ENCODE measurements around the gene CLRN1. TPM values are rescaled to one million over a fixed set of nuclear protein-coding genes. Genes with fewer than 3 reads are reported as not detected.

Gene CLRN1
- total and polyA plus RNA-seq, 2 experiments from 2014 or later = not detected

GRCh38 chr3:151003029-151003767 lies 30.7 kb upstream of the CLRN1 start:
- TF ChIP-seq CTCF (IDR thresholded peaks at IDR 0.05; ENCODE audit: low read depth, low read length) = no peak
- no peak overlapping the region for H3K4me3 ChIP-seq

GRCh38 chr3:151002003-151002981 lies 29.8 kb upstream of the CLRN1 start:
- Histone ChIP-seq H3K4me1 (ENCODE audit: low read depth) (no peaks in the 10 kb centered on the region), H3K27ac (no peak overlapping the region), H3K27me3 (no peaks in the 10 kb centered on the region), H3K36me3 (no peaks in the 10 kb centered on the region), H3K4me3 (no peak overlapping the region), H3K9me3 (ENCODE audit: low read depth) (no peaks in the 10 kb centered on the region)
- DNase-seq (ENCODE audit: low read depth in 1 of 2, low spot score in 1 of 2) = no peak
- no peak for TF ChIP-seq CTCF (IDR thresholded peaks at IDR 0.05; ENCODE audit: low read depth, low read length)

More at GRCh38 chr3:151003029-151003767, 30.7 kb upstream of the CLRN1 start:
- H3K27ac ChIP-seq = no peak overlapping the region
- no peak for DNase-seq (ENCODE audit: low read depth in 1 of 2, low spot score in 1 of 2)
- no peaks in the 10 kb centered on the region for H3K27me3 ChIP-seq
- no peaks in the 10 kb centered on the region for H3K4me1 ChIP-seq (ENCODE audit: low read depth)
- no peaks in the 10 kb centered on the region for H3K9me3 ChIP-seq (ENCODE audit: low read depth)
- H3K36me3 ChIP-seq = no peaks in the 10 kb centered on the region

GRCh38 chr3:150998996-150999395 lies 26.5 kb upstream of the CLRN1 start:
- Histone ChIP-seq H3K9me3 (ENCODE audit: low read depth) (no peaks in the 10 kb centered on the region), H3K4me1 (ENCODE audit: low read depth) (no peaks in the 10 kb centered on the region), H3K27ac (no peak overlapping the region), H3K36me3 (no peaks in the 10 kb centered on the region), H3K4me3 (no peak overlapping the region), H3K27me3 (no peaks in the 10 kb centered on the region)
- no peak for DNase-seq (ENCODE audit: low read depth in 1 of 2, low spot score in 1 of 2)
- no peak for TF ChIP-seq CTCF (IDR thresholded peaks at IDR 0.05; ENCODE audit: low read depth, low read length)

- no peaks in the 10 kb centered on the region for H3K4me1 ChIP-seq (ENCODE audit: low read depth)
- no peak for TF ChIP-seq CTCF (IDR thresholded peaks at IDR 0.05; ENCODE audit: low read depth, low read length)
- no peak for DNase-seq (ENCODE audit: low read depth in 1 of 2, low spot score in 1 of 2)
- H3K9me3 ChIP-seq (ENCODE audit: low read depth) = no peaks in the 10 kb centered on the region
- no peaks in the 10 kb centered on the region for H3K27me3 ChIP-seq
- H3K27ac ChIP-seq = no peak overlapping the region
- H3K4me3 ChIP-seq = no peak overlapping the region
- H3K36me3 ChIP-seq = no peaks in the 10 kb centered on the region
Measured at GRCh38 chr3:150996731-150997130, 24.2 kb upstream of the CLRN1 start.

GRCh38 chr3:150995510-150995909 lies 23.0 kb upstream of the CLRN1 start:
- no peak for TF ChIP-seq CTCF (IDR thresholded peaks at IDR 0.05; ENCODE audit: low read depth, low read length)
- no peaks in the 10 kb centered on the region for H3K27me3 ChIP-seq
- no peak overlapping the region for H3K27ac ChIP-seq

More at GRCh38 chr3:150995510-150995909, 23.0 kb upstream of the CLRN1 start:
- Histone ChIP-seq H3K9me3 (ENCODE audit: low read depth) (no peaks in the 10 kb centered on the region), H3K4me3 (no peak overlapping the region), H3K4me1 (ENCODE audit: low read depth) (no peaks in the 10 kb centered on the region), H3K36me3 (no peaks in the 10 kb centered on the region)
- no peak for DNase-seq (ENCODE audit: low read depth in 1 of 2, low spot score in 1 of 2)

Data from cardiac muscle cell (in vitro differentiated cells and primary cell).